SK-N-MC (cell line): ENCODE results near the gene ATP2B2.

Source experiments
- DNase-seq: peaks from one replicate; pipeline ENCODE4 v3.0.0-alpha.2; 2011; ENCODE audit warnings: low read depth, low spot score
- H3K27ac ChIP-seq: fragments of 200-600 bp; sonication (generic); 2 replicates; pipeline ENCODE4 v1.5.1; 2016; ENCODE audit warnings: mixed run types
- H3K36me3 ChIP-seq: fragments of 200-600 bp; sonication (generic); 2 replicates; pipeline ENCODE4 v1.6.1; 2017; ENCODE audit warnings: antibody characterized with exemption, low read length, mixed read lengths; ENCODE audit not compliant: insufficient read depth
- H3K4me3 ChIP-seq: fragments of 200-600 bp; sonication (generic); 2 replicates; pipeline ENCODE4 v1.5.1; 2016
- H3K9ac ChIP-seq: fragments of 200-600 bp; sonication (generic); 2 replicates; pipeline ENCODE4 v1.8.0; 2017; ENCODE audit warnings: mixed run types, mixed read lengths; ENCODE audit not compliant: insufficient read length
- H3K9me3 ChIP-seq: fragments of 200-600 bp; sonication (generic); 2 replicates; pipeline ENCODE4 v1.6.1; 2017; ENCODE audit warnings: low read depth, mild to moderate bottlenecking, antibody characterized with exemption, low read length, moderate library complexity, mixed read lengths
- EZH2 ChIP-seq: fragments of 200-600 bp; sonication (generic); IDR thresholded peaks from one replicate; pipeline ENCODE4 v1.6.1; 2017; ENCODE audit warnings: antibody characterized with exemption
- FOXP2 ChIP-seq: optimal IDR thresholded peaks from 2 replicates; pipeline ENCODE3; 2011; ENCODE audit warnings: mild to moderate bottlenecking, moderate library complexity; ENCODE audit not compliant: insufficient read depth; ENCODE audit errors: extremely low read length, control extremely low read depth
- POLR2AphosphoS5 ChIP-seq: IDR thresholded peaks from 2 replicates; pipeline ENCODE4 v1.6.1; 2012; ENCODE audit warnings: mild to moderate bottlenecking, low read depth, low read length, borderline replicate concordance

ATP2B2 gene

GRCh38 chr3:10428406-10429091 is 76.8 kb downstream of the ATP2B2 start:
- no peak for DNase-seq
- no peaks in the 10 kb centered on the region for H3K9me3 ChIP-seq
- no peak overlapping the region for H3K27ac ChIP-seq
- TF ChIP-seq EZH2, result no peak
- no peak for TF ChIP-seq POLR2AphosphoS5
- TF ChIP-seq FOXP2, result no peak
- H3K4me3 ChIP-seq, result no peak overlapping the region
- no peaks in the 10 kb centered on the region for H3K36me3 ChIP-seq
- H3K9ac ChIP-seq, result no peak overlapping the region

GRCh38 chr3:10426346-10427220 is 78.8 kb downstream of the ATP2B2 start:
- DNase-seq, result no peak
- Histone ChIP-seq H3K4me3 (no peak overlapping the region), H3K36me3 (no peaks in the 10 kb centered on the region), H3K9ac (no peak overlapping the region), H3K9me3 (no peaks in the 10 kb centered on the region), H3K27ac (no peak overlapping the region)
- no peak for TF ChIP-seq EZH2
- no peak for TF ChIP-seq POLR2AphosphoS5
- TF ChIP-seq FOXP2, result no peak

GRCh38 chr3:10423171-10423882 is 82.1 kb downstream of the ATP2B2 start:
- H3K36me3 ChIP-seq, result no peaks in the 10 kb centered on the region
- no peaks in the 10 kb centered on the region for H3K9me3 ChIP-seq
- DNase-seq, result no peak
- no peak overlapping the region for H3K9ac ChIP-seq
- no peak overlapping the region for H3K4me3 ChIP-seq
- no peak overlapping the region for H3K27ac ChIP-seq
- no peak for TF ChIP-seq FOXP2
- TF ChIP-seq EZH2, result no peak
- TF ChIP-seq POLR2AphosphoS5, result no peak

- Histone ChIP-seq H3K27ac (no peak overlapping the region), H3K4me3 (no peak overlapping the region)
Measured at GRCh38 chr3:10421996-10422395, 83.4 kb downstream of the ATP2B2 start.

GRCh38 chr3:10420745-10421475 is 84.5 kb downstream of the ATP2B2 start:
- H3K27ac ChIP-seq, result no peak overlapping the region
- H3K9ac ChIP-seq, result no peak overlapping the region
- H3K9me3 ChIP-seq, result no peaks in the 10 kb centered on the region
- no peak overlapping the region for H3K4me3 ChIP-seq
- TF ChIP-seq POLR2AphosphoS5 (no peak), EZH2 (no peak), FOXP2 (no peak)
- no peak for DNase-seq
- no peaks in the 10 kb centered on the region for H3K36me3 ChIP-seq

More at GRCh38 chr3:10421996-10422395, 83.4 kb downstream of the ATP2B2 start:
- no peak overlapping the region for H3K9ac ChIP-seq
- H3K9me3 ChIP-seq, result no peaks in the 10 kb centered on the region
- no peaks in the 10 kb centered on the region for H3K36me3 ChIP-seq
- DNase-seq, result no peak
- no peak for TF ChIP-seq FOXP2
- no peak for TF ChIP-seq POLR2AphosphoS5
- TF ChIP-seq EZH2, result no peak

- no peak for TF ChIP-seq POLR2AphosphoS5
- TF ChIP-seq EZH2, result no peak
- TF ChIP-seq FOXP2, result no peak
- H3K9ac ChIP-seq, result no peak overlapping the region
- no peak overlapping the region for H3K27ac ChIP-seq
- DNase-seq, result no peak
- no peaks in the 10 kb centered on the region for H3K36me3 ChIP-seq
- H3K4me3 ChIP-seq, result no peak overlapping the region
- H3K9me3 ChIP-seq, result no peaks in the 10 kb centered on the region
Measured at GRCh38 chr3:10419637-10420232, 85.7 kb downstream of the ATP2B2 start.

GRCh38 chr3:10417847-10418246 is 87.5 kb downstream of the ATP2B2 start:
- H3K27ac ChIP-seq, result no peak overlapping the region
- H3K4me3 ChIP-seq, result no peak overlapping the region
- TF ChIP-seq POLR2AphosphoS5 (no peak), EZH2 (no peak), FOXP2 (no peak)
- DNase-seq, result no peak
- no peaks in the 10 kb centered on the region for H3K36me3 ChIP-seq
- no peaks in the 10 kb centered on the region for H3K9me3 ChIP-seq
- no peak overlapping the region for H3K9ac ChIP-seq
